GM12878 (cell line): ENCODE data around the gene KCNH6. TPM values are rescaled to one million over a fixed set of nuclear protein-coding genes. Genes with fewer than 3 reads are reported as not detected.

ENCODE experiments used
- FOXM1 ChIP-seq: IDR thresholded peaks from 2 replicates; pipeline ENCODE4 v1.6.1; 2012; ENCODE audit warnings: low read depth, mild to moderate bottlenecking, inconsistent platforms, low read length, moderate library complexity
- HCFC1 ChIP-seq: fragments of 150-350 bp; IDR thresholded peaks from 2 replicates; pipeline ENCODE4 v1.6.1; 2014; ENCODE audit warnings: low read length
- MYB ChIP-seq: fragments of 150-350 bp; IDR thresholded peaks from 2 replicates; pipeline ENCODE4 v1.6.1; 2014; ENCODE audit warnings: mild to moderate bottlenecking, low read depth, low read length, borderline replicate concordance
- RBBP5 ChIP-seq: fragments of 200-600 bp; sonication (generic); conservative IDR thresholded peaks from 2 replicates; pipeline ENCODE4 v1.6.1; 2016
- polyA plus RNA-seq, 11 experiments: library from polyadenylated mRNA; depleted of rRNA in 4 of 11; unstranded in 6 of 11; stranded (reverse) in 5 of 11; fragments of >200 nt; fragmentation: Nextera tagmentation in 4 of 11; fragmentation: Illumina TruSeq in 1 of 11; extraction: Ambion mirVana in 4 of 11; extraction: Trizol in 1 of 11; gene quantifications; 1 replicate in 1 of 11; 2 replicates in 10 of 11; pipeline versions ENCODE4 v1.2.1 to v1.2.3, GENCODE V29; 2011 to 2016; ENCODE audit warnings: inconsistent platforms in 2 of 11, missing spikeins in 2 of 11, low read depth in 1 of 11
- total RNA-seq, 4 experiments: library from RNA; depleted of rRNA in 3 of 4; stranded (reverse); fragments of >200 nt in 3 of 4; fragmentation: Illumina TruSeq in 1 of 4; extraction: Trizol in 1 of 4; gene quantifications; 2 replicates each; pipeline versions ENCODE4 v1.2.1 to v1.2.3, GENCODE V29; 2013 to 2021
- TF ChIP-seq, protein P1 (sequence below): fragments of 450-650 bp; formaldehyde crosslinking; IDR thresholded peaks from 2 replicates; pipeline ENCODE4 v1.4.0; 2020; ENCODE audit warnings: mild to moderate bottlenecking, moderate library complexity
- TF ChIP-seq, protein P2 (sequence below): fragments of 450-650 bp; formaldehyde crosslinking; IDR thresholded peaks from 2 replicates; pipeline ENCODE4 v1.5.0; 2022; ENCODE audit warnings: mild to moderate bottlenecking, missing genetic modification characterization

KCNH6 gene
- total and polyA plus RNA-seq, 10 of the 15 experiments (the other 5 are each of a cell fraction or from before 2014, with no cell fraction given), result not detected

DNA sequence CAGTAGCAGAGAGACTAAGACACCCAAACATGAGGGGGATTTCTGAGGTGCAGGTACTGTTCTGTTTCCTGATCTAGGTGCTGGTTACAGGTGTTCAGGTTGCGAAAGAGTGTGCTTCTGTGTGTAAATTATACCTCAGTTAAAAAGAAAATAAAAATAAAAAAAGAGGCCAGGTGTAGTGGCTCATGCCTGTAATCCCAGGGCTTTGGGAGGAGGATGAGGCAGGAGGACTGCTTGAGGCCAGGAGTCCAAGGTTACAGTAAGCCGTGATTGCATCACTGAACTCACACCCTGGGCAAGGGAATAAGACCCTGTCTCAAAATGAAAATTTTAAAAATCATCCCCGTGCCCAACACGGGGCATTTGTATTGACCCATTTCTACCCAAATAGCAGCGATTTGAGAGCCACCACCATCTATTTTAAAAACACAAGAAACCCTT is 23.9 kb downstream of the KCNH6 start (continued):
- TF ChIP-seq MYB (no peak), FOXM1 (no peak), RBBP5 (no peak), HCFC1 (no peak)
- TF ChIP-seq, protein P1, sequence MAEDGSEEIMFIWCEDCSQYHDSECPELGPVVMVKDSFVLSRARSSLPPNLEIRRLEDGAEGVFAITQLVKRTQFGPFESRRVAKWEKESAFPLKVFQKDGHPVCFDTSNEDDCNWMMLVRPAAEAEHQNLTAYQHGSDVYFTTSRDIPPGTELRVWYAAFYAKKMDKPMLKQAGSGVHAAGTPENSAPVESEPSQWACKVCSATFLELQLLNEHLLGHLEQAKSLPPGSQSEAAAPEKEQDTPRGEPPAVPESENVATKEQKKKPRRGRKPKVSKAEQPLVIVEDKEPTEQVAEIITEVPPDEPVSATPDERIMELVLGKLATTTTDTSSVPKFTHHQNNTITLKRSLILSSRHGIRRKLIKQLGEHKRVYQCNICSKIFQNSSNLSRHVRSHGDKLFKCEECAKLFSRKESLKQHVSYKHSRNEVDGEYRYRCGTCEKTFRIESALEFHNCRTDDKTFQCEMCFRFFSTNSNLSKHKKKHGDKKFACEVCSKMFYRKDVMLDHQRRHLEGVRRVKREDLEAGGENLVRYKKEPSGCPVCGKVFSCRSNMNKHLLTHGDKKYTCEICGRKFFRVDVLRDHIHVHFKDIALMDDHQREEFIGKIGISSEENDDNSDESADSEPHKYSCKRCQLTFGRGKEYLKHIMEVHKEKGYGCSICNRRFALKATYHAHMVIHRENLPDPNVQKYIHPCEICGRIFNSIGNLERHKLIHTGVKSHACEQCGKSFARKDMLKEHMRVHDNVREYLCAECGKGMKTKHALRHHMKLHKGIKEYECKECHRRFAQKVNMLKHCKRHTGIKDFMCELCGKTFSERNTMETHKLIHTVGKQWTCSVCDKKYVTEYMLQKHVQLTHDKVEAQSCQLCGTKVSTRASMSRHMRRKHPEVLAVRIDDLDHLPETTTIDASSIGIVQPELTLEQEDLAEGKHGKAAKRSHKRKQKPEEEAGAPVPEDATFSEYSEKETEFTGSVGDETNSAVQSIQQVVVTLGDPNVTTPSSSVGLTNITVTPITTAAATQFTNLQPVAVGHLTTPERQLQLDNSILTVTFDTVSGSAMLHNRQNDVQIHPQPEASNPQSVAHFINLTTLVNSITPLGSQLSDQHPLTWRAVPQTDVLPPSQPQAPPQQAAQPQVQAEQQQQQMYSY (CRISPR knock-in tag), result no peak
- TF ChIP-seq, protein P2, sequence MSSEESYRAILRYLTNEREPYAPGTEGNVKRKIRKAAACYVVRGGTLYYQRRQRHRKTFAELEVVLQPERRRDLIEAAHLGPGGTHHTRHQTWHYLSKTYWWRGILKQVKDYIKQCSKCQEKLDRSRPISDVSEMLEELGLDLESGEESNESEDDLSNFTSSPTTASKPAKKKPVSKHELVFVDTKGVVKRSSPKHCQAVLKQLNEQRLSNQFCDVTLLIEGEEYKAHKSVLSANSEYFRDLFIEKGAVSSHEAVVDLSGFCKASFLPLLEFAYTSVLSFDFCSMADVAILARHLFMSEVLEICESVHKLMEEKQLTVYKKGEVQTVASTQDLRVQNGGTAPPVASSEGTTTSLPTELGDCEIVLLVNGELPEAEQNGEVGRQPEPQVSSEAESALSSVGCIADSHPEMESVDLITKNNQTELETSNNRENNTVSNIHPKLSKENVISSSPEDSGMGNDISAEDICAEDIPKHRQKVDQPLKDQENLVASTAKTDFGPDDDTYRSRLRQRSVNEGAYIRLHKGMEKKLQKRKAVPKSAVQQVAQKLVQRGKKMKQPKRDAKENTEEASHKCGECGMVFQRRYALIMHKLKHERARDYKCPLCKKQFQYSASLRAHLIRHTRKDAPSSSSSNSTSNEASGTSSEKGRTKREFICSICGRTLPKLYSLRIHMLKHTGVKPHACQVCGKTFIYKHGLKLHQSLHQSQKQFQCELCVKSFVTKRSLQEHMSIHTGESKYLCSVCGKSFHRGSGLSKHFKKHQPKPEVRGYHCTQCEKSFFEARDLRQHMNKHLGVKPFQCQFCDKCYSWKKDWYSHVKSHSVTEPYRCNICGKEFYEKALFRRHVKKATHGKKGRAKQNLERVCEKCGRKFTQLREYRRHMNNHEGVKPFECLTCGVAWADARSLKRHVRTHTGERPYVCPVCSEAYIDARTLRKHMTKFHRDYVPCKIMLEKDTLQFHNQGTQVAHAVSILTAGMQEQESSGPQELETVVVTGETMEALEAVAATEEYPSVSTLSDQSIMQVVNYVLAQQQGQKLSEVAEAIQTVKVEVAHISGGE (CRISPR knock-in tag), result no peak
